Activated naive CD4-positive, alpha-beta T cell treated with anti-CD3 and anti-CD28 coated beads, Interleukin-2, amount 50 U/mL, for 24 hours (primary cell): ENCODE data around the gene DPYD.

Source experiments
- H3K27ac Mint-ChIP-seq: one replicate; pipeline ENCODE4 v1.8.0; 2021; ENCODE audit warnings: mild to moderate bottlenecking, mixed read lengths
- H3K27me3 Mint-ChIP-seq: one replicate; pipeline ENCODE4 v1.8.0; 2021; ENCODE audit warnings: mixed read lengths
- H3K36me3 Mint-ChIP-seq: one replicate; pipeline ENCODE4 v1.8.0; 2021; ENCODE audit warnings: mixed read lengths
- H3K4me1 Mint-ChIP-seq: one replicate; pipeline ENCODE4 v1.8.0; 2021; ENCODE audit warnings: mixed read lengths
- H3K4me3 Mint-ChIP-seq: one replicate; pipeline ENCODE4 v1.8.0; 2021; ENCODE audit warnings: mild to moderate bottlenecking, mixed read lengths
- H3K9me3 Mint-ChIP-seq: one replicate; pipeline ENCODE4 v1.8.0; 2021; ENCODE audit warnings: mixed read lengths

The DPYD gene

DNA sequence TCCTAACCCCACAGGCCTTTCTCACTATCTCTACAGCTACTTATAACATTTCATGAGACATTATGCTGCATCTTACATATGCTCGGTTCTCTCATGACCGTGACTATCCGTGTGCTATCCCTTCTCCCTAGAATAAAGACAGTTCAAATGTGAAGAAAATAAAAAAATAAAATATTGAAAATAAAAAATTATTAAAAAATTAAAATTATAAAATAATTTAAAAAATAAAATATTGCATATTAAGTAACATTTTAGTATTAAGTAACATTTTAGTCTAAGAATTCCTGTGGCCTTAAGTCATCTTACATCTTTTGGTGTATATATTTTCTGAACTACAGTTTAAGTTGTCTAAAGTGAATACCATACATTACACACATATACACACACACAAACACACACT is 415.5 kb downstream of the DPYD start:
- Mint-ChIP-seq H3K27me3 (no peaks in the 10 kb centered on the region), H3K4me1 (peaks cover 5% of the 10 kb centered on the region), H3K27ac (no peak overlapping the region), H3K36me3 (peaks cover 23% of the 10 kb centered on the region), H3K4me3 (no peak overlapping the region), H3K9me3 (no peaks in the 10 kb centered on the region)

DNA sequence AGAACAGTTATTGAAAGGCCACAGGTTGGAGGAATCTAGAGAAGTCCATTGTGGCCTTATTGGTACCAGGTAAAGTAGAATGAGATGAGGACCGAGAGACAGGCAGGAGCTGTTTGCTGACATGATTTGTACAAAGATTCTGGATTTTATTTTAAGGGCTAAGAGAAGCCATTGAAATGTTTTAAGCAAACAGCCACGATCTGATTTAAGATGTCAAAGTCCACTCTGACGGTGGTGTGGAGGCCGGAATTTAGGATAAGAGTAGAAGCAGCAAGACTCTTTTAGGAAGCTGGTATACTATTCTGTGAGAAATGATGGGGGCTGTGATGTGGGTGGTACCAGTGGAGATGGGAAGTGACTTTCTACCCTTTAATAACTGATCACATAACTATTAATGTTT is 418.5 kb downstream of the DPYD start:
- no peaks in the 10 kb centered on the region for H3K27me3 Mint-ChIP-seq
- no peaks in the 10 kb centered on the region for H3K9me3 Mint-ChIP-seq
- H3K27ac Mint-ChIP-seq: no peak overlapping the region
- peaks cover 5% of the 10 kb centered on the region for H3K4me1 Mint-ChIP-seq
- peaks cover 9% of the 10 kb centered on the region for H3K36me3 Mint-ChIP-seq
- H3K4me3 Mint-ChIP-seq: no peak overlapping the region

DNA sequence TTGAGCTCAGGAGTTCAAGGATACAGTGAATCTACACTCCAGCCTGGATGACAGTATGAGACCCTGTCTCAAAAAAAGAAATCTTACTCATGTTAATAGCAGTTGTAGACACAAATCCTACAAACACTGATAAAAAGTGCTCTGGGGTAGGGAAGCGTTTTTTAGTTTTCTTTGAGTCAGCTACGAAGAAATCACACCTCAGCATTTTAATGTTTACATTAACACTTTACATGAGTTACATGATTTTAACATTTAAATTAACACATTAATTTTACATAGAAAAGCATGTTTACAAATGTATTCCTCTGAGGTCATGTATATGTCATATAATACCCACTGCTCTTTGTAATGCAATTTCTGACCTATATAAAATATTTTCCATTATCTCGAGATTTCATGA is 419.2 kb downstream of the DPYD start:
- peaks cover 5% of the 10 kb centered on the region for H3K4me1 Mint-ChIP-seq
- H3K27ac Mint-ChIP-seq: no peak overlapping the region
- no peak overlapping the region for H3K4me3 Mint-ChIP-seq
- H3K36me3 Mint-ChIP-seq: peaks cover 9% of the 10 kb centered on the region
- no peaks in the 10 kb centered on the region for H3K27me3 Mint-ChIP-seq
- no peaks in the 10 kb centered on the region for H3K9me3 Mint-ChIP-seq

DNA sequence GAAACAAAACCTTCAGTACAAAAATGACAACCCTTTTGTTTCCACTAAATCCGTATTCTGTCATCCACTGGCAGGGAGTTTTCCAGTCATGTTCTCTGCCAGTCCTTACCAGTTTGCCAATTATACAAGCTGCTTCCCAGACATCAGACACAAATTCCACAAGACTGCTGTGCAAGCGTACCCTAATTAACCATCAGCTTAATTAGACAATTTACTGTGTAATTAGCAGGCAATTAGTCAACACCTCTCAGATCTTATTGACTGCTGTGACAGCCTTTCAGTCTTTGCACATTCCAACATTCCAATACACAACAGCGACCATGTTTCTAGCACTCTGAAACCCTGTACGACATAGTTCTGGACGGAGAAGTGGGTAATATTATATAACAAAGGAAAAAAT is 420.1 kb downstream of the DPYD start:
- H3K4me3 Mint-ChIP-seq: no peak overlapping the region
- peaks cover 14% of the 10 kb centered on the region for H3K36me3 Mint-ChIP-seq
- H3K4me1 Mint-ChIP-seq: peaks cover 3% of the 10 kb centered on the region
- no peaks in the 10 kb centered on the region for H3K9me3 Mint-ChIP-seq
- H3K27me3 Mint-ChIP-seq: no peaks in the 10 kb centered on the region
- no peak overlapping the region for H3K27ac Mint-ChIP-seq

DNA sequence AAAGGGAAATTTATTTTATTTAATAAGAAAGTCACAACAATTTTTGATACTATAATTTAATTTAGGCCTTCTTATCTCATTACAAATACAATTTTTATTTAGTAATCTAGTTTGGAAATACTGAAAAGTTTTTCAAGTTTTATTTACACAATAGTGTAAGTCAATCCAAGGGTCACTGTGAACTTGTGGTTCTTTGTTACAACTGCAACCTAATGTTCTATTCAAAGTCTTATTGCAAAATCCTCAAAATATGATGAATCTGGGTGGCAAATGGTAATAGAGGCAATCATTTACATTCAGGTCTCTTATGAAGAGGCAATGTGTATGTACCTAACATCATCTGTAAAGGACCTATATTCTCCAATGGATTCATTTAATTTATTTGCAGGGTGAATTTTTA is 421.2 kb downstream of the DPYD start:
- Mint-ChIP-seq H3K4me3 (no peak overlapping the region), H3K4me1 (no peaks in the 10 kb centered on the region), H3K27me3 (no peaks in the 10 kb centered on the region), H3K9me3 (no peaks in the 10 kb centered on the region), H3K36me3 (peaks cover 10% of the 10 kb centered on the region), H3K27ac (no peak overlapping the region)

DNA sequence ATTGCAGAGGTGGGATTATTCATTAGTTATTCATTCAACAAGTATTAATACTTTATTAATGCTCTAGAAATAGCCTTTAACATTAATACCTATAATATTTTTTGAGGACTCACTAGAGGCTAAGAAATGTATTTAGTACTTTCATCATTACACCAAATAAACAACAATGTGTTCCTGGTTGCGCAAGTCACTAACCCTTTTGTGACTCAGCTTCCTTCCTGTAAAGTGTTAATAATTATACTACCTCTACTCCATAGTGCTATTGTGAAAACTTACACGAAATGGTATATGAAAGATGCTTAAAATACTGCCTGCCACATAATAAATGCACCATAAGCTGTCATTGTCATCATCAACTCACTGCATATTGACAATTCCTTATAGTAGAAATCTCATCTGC is 431.0 kb downstream of the DPYD start:
- no peaks in the 10 kb centered on the region for H3K9me3 Mint-ChIP-seq
- H3K36me3 Mint-ChIP-seq: peaks cover 5% of the 10 kb centered on the region
- H3K4me3 Mint-ChIP-seq: no peak overlapping the region
- H3K4me1 Mint-ChIP-seq: no peaks in the 10 kb centered on the region
- H3K27ac Mint-ChIP-seq: no peak overlapping the region
- no peaks in the 10 kb centered on the region for H3K27me3 Mint-ChIP-seq

DNA sequence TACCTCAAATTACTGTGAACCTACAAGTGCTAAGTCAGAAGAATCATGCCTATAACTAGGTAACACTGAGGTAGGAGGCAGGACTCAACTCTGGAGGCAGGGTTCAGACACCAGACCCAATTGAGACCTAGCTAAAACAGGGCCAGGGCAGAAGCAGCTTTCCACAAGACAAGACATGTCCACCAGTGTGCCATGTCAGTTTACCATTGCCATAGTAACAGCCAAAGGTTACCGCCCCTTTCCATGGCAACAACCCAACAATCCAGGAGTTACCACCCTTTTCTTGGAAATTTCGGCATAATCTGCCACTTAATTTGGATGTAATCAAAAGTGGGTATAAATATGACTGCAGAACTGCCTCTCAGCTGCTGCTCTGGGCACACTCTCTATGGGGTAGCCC is 432.3 kb downstream of the DPYD start:
- H3K27me3 Mint-ChIP-seq: no peaks in the 10 kb centered on the region
- H3K36me3 Mint-ChIP-seq: peaks cover 12% of the 10 kb centered on the region
- no peaks in the 10 kb centered on the region for H3K9me3 Mint-ChIP-seq
- no peaks in the 10 kb centered on the region for H3K4me1 Mint-ChIP-seq
- no peak overlapping the region for H3K27ac Mint-ChIP-seq
- no peak overlapping the region for H3K4me3 Mint-ChIP-seq

DNA sequence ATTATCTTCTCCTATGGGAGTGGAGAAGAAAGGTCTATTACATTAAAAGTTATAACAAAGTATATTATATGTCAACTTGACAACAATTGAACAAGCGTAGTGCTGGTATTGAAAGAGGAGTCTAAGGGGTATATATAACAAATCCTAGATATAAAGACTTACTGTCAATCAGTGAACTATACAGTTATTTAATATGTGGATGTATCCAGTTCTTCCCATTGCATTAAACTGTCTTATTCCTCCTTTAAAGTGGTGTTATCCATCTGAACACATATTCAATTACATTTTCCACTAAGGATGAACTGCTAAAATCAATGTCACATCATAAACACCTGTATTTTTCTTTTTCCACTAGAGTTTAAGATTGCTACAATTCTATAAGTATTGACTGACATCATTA is 438.8 kb downstream of the DPYD start:
- Mint-ChIP-seq H3K27ac (no peak overlapping the region), H3K4me3 (no peak overlapping the region), H3K36me3 (peaks cover 29% of the 10 kb centered on the region), H3K27me3 (no peaks in the 10 kb centered on the region), H3K9me3 (no peaks in the 10 kb centered on the region), H3K4me1 (no peaks in the 10 kb centered on the region)

DNA sequence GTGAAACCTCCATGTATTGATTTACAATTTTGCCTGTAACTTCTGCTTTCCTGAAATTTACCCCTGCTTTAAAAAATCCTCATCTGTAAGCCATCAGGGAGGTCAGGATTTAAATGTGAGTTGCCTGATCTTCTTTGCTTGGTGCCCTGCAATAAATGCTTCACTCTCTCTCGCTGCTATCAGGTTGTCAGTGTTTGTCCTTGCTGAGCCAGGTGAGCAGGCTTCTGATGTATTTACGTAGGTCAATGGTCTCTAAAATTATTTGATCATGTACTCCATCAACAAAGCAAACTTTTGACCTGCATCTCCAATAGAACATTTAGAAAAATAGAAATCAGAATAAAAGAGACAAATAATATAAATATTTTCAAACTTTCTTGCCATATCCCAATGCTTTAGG is 453.4 kb downstream of the DPYD start:
- Mint-ChIP-seq H3K4me3 (no peak overlapping the region), H3K27me3 (no peaks in the 10 kb centered on the region), H3K36me3 (peaks cover 36% of the 10 kb centered on the region), H3K4me1 (no peaks in the 10 kb centered on the region), H3K27ac (no peak overlapping the region), H3K9me3 (no peaks in the 10 kb centered on the region)

DNA sequence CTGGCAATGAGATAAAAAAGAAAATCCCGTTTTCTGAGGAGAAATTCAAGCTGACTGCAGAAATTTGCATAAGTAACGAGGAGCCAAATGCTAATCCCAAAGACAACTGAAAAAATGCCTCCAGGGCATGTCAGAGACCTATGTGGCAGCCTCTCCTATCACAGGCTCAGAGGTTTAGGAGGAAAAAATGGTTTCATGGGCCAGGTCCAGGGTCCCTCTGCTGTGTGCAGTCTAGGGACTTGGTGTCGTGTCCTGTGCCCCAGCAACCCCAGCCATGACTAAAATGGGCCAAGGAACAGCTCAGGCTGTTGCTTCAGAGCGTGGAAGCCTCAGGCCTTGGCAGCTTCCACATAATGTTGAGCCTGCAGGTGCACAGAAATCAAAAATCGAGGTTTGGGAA is 456.5 kb downstream of the DPYD start:
- Mint-ChIP-seq H3K27ac (no peak overlapping the region), H3K4me1 (no peaks in the 10 kb centered on the region), H3K9me3 (no peaks in the 10 kb centered on the region), H3K4me3 (no peak overlapping the region), H3K36me3 (peaks cover 35% of the 10 kb centered on the region), H3K27me3 (no peaks in the 10 kb centered on the region)

DNA sequence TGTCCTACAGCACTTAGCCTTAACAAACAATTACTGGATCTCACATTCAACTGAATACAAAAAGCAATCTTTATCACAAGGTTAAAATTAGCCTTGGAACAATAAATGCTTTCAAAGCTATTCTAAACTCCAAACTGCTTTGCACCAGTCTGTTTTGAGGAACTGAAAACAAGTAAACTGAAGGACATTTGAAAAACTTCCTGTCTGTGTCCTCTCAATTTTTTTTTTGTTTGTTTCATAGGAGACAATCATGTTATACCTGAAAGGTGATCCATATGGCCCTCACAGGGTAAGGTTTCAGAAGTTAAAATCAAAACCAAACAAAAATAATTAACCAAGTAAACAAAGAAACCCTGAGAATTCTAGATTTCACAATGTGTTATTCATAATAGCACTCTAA is 459.1 kb downstream of the DPYD start:
- no peak overlapping the region for H3K4me3 Mint-ChIP-seq
- no peaks in the 10 kb centered on the region for H3K9me3 Mint-ChIP-seq
- peaks cover 30% of the 10 kb centered on the region for H3K36me3 Mint-ChIP-seq

DNA sequence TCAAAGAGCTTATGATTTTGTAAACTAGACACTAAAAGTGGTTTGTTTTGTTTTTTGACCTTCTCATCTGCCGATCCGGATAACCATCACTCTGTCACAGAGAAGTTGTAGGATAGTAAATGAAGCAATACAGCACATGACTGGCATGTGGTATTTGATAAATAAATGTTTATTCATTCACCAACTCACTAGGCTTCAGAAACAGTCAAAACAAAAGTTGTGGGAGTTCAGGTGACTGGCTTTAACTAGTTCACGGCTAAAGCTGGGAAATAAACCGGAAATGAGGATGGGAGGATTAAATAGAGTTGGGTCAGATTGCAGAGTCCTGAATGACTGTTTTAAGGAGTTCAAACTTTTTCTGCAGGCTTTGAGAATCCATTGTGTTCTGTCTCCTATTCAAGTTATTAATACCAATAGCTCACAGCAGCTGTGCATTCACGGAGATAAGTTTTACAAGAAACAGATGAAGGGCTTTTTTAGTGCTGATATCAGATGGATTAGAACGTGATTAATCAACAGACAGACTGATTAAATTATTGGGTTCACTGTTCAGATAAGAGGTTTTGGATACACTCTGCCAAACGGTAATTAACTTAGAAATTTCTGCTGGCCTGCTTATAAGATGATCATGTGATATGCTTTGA is 463.3 kb downstream of the DPYD start:
- Mint-ChIP-seq H3K36me3 (peaks cover 15% of the 10 kb centered on the region), H3K9me3 (no peaks in the 10 kb centered on the region), H3K27me3 (no peaks in the 10 kb centered on the region), H3K27ac (no peak overlapping the region), H3K4me1 (no peaks in the 10 kb centered on the region), H3K4me3 (no peak overlapping the region)

More for the DNA sequence above, 459.1 kb downstream of the DPYD start:
- Mint-ChIP-seq H3K4me1 (no peaks in the 10 kb centered on the region), H3K27ac (no peak overlapping the region), H3K27me3 (no peaks in the 10 kb centered on the region)

DNA sequence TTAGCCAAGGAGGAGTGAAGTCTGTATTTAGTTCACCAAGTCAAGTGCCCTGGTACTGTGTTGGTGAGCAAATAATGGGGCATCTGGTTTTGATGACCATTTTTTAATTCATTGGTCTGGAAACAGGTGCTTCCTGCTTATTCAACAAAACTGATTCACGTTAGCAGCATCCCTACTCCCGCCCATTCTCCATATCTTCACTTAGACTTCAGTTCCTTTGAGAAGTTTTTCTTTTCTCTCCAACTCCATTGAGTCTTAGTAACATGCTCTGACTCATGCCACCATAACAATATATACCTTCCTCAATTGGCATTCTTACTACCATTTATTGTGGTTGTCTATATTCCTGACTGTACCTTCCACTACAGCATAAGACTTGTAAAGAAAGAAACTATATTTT is 468.9 kb downstream of the DPYD start:
- Mint-ChIP-seq H3K4me3 (no peak overlapping the region), H3K9me3 (no peaks in the 10 kb centered on the region), H3K27me3 (no peaks in the 10 kb centered on the region), H3K27ac (no peak overlapping the region), H3K4me1 (no peaks in the 10 kb centered on the region), H3K36me3 (peaks cover 18% of the 10 kb centered on the region)

DNA sequence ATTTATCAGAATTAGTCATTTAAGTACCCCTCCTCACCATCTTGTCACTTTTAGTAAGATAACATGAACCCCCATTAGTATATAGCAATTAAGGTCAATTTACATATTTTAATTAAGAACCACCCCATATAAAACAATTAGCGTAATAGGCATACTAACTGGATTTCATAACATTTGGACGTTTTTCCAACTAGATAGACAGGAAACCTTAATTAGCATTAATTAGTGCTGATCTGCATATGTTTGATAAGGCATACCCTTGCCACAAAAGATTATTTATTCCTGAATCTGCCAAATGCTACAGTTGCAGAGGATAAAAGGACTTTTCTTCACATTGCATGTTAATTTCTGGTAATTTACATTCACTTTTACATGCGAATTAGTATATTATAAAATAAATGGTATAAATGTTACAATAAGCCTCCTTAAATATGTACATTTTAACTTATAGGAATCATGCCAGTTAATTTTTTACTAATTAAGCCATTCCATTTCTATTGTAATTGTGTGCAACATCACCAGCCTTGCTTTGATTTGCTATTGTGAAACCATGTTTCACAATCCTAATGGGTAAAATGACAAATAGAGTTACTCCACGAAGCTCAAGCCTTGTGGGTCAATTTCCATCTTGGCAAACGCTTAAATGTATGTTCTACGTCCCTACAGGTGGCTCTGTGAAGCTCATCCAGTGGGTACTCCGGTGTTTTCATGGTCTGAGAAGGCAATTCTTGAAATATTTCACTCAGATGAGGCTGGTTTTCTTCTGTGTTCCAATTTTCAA is 469.6 kb downstream of the DPYD start:
- Mint-ChIP-seq H3K36me3 (peaks cover 24% of the 10 kb centered on the region), H3K27ac (no peak overlapping the region), H3K27me3 (no peaks in the 10 kb centered on the region), H3K4me1 (no peaks in the 10 kb centered on the region), H3K9me3 (no peaks in the 10 kb centered on the region), H3K4me3 (no peak overlapping the region)

DNA sequence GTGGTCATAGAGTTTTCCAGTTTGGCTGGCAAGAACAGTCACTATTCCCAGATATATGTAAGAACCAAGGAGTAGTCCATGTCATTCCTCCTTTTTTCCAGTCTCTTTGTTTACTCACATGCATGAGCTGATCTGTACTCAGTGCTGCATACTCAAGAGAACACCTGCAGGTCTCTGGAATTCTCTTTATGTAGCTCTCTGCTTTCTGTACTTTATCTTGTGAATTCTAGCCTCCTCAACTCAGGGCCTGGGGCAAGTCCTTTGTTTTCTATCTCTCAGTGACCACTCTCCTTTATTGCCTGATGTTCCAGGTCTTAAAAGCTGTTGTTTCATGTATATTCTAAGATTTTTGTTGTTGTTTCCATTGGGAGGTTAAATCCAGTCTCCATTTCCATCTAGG is 478.9 kb downstream of the DPYD start:
- H3K27ac Mint-ChIP-seq: no peak overlapping the region

DNA sequence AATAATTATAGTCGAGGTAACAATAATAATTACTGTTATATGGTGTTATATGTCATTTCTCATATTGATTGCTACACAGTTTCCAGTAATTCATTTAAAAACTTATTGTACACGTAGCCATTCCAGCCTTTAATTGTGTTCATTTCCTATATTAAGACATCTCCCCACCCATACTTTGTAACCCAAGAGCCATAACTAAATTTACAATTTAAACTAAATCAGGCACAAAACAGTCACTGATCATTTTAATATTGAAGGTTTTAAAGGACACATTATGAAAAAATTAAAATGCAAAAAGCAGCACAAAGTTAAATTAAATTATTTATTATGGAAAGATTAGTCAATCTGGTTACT is 487.0 kb downstream of the DPYD start:
- Mint-ChIP-seq H3K4me1 (no peaks in the 10 kb centered on the region), H3K27ac (no peak overlapping the region), H3K9me3 (no peaks in the 10 kb centered on the region), H3K4me3 (no peak overlapping the region), H3K27me3 (no peaks in the 10 kb centered on the region), H3K36me3 (peaks cover 19% of the 10 kb centered on the region)

More for the DNA sequence above, 478.9 kb downstream of the DPYD start:
- H3K9me3 Mint-ChIP-seq: no peaks in the 10 kb centered on the region
- H3K36me3 Mint-ChIP-seq: peaks cover 18% of the 10 kb centered on the region
- no peak overlapping the region for H3K4me3 Mint-ChIP-seq
- no peaks in the 10 kb centered on the region for H3K27me3 Mint-ChIP-seq
- H3K4me1 Mint-ChIP-seq: no peaks in the 10 kb centered on the region
